B cell (primary cell): ENCODE results near the gene PRR18. TPM values are rescaled to one million over a fixed set of nuclear protein-coding genes. Genes with fewer than 3 reads are reported as not detected.

Experiments used
- ATAC-seq: fragments of 200-7000 bp; cut with Tn5 transposase; one replicate; pipeline ENCODE4 v1.10.0; 2021; ENCODE audit warnings: low read depth, mild to moderate bottlenecking, moderate number of reproducible peaks, moderate library complexity
- CTCF ChIA-PET: fragments of 350-600 bp; sonication (Branson Sonifier 250); formaldehyde crosslinking; loops from one replicate; lab custom pipeline; 2021; ENCODE audit warnings: antibody characterized with exemption, inconsistent platforms; lab: Charles Lee
- POLR2A ChIA-PET: fragments of 350-600 bp; sonication (Branson Sonifier 250); formaldehyde crosslinking; loops from one replicate; lab custom pipeline; 2021; ENCODE audit warnings: antibody characterized with exemption; lab: Charles Lee
- DNase-seq: peaks from one replicate; pipeline ENCODE4 v3.0.0; 2013
- H2AFZ ChIP-seq: 2 replicates; pipeline ENCODE4 v1.6.1; 2012; ENCODE audit warnings: mild to moderate bottlenecking, low read depth, low read length; ENCODE audit not compliant: insufficient read depth, poor library complexity, severe bottlenecking
- H3K27ac ChIP-seq, 2 donors: 1 replicate in 1 of 2; 2 replicates in 1 of 2; pipeline ENCODE4 v1.5.1; 2012 to 2013; ENCODE audit warnings: low read length in 2 of 2, mild to moderate bottlenecking in 2 of 2, moderate library complexity in 1 of 2
- H3K27me3 ChIP-seq, 4 experiments: fragments of 200-600 bp in 1 of 4; sonication (generic) in 1 of 4; replicated peaks in 1 of 4; 1 replicate in 2 of 4; 2 replicates in 2 of 4; pipeline versions ENCODE4 v1.6.1 to v1.7.0; 2013 to 2016; ENCODE audit warnings: low read length in 3 of 4, mild to moderate bottlenecking in 2 of 4, mixed read lengths in 1 of 4, moderate library complexity in 1 of 4; ENCODE audit not compliant: insufficient read depth in 4 of 4, control insufficient read depth in 3 of 4; ENCODE audit errors: control extremely low read depth in 1 of 4
- H3K36me3 ChIP-seq, 2 experiments: replicated peaks in 1 of 2; 1 replicate in 1 of 2; 2 replicates in 1 of 2; pipeline versions ENCODE4 v1.6.1 to v1.7.1; 2013; ENCODE audit warnings: low read length in 1 of 2; ENCODE audit not compliant: insufficient read depth in 2 of 2, control insufficient read depth in 1 of 2; ENCODE audit errors: control extremely low read depth in 1 of 2, extremely low read depth in 1 of 2
- H3K4me1 ChIP-seq, 2 donors: fragments of 200-600 bp in 1 of 2; sonication (generic) in 1 of 2; 1 replicate in 1 of 2; 2 replicates in 1 of 2; pipeline versions ENCODE4 v1.5.1 to v1.6.1; 2013 to 2017; ENCODE audit warnings: low read length in 2 of 2; ENCODE audit not compliant: control insufficient read depth in 2 of 2, insufficient read depth in 2 of 2
- H3K4me2 ChIP-seq: replicated peaks from 2 replicates; pipeline ENCODE3; 2012; ENCODE audit warnings: mild to moderate bottlenecking, low read depth, low read length; ENCODE audit not compliant: poor library complexity, severe bottlenecking
- H3K4me3 ChIP-seq, 5 experiments: fragments of 200-600 bp in 1 of 5; sonication (generic) in 1 of 5; 1 replicate in 3 of 5; 2 replicates in 2 of 5; pipeline versions ENCODE4 v1.5.1 to v1.7.0; 2011 to 2016; ENCODE audit warnings: low read length in 4 of 5, mild to moderate bottlenecking in 4 of 5, low read depth in 2 of 5, control low read depth in 1 of 5, moderate library complexity in 1 of 5; ENCODE audit not compliant: insufficient read depth in 1 of 5; ENCODE audit errors: control extremely low read depth in 1 of 5, extremely low read depth in 1 of 5
- H3K79me2 ChIP-seq: fragments of 200-600 bp; sonication (generic); one replicate; pipeline ENCODE4 v1.6.0; 2016; ENCODE audit warnings: low read length; ENCODE audit not compliant: control insufficient read depth, insufficient read depth
- H3K9ac ChIP-seq: fragments of 200-600 bp; sonication (generic); 2 replicates; pipeline ENCODE4 v1.6.1; 2017; ENCODE audit warnings: mild to moderate bottlenecking, low read length, moderate library complexity
- H3K9me3 ChIP-seq, 3 donors: one replicate each; pipeline versions ENCODE4 v1.6.1 to v1.7.1; 2013; ENCODE audit warnings: low read length in 2 of 3; ENCODE audit not compliant: control insufficient read depth in 2 of 3, insufficient read depth in 1 of 3; ENCODE audit errors: control extremely low read depth in 1 of 3
- H4K20me1 ChIP-seq: 2 replicates; pipeline ENCODE4 v1.6.0; 2012; ENCODE audit warnings: mild to moderate bottlenecking, low read length; ENCODE audit not compliant: insufficient read depth, control insufficient read depth, poor library complexity, severe bottlenecking
- H3K27ac Mint-ChIP-seq: one replicate; pipeline ENCODE4 v1.8.0; 2021; ENCODE audit warnings: mixed read lengths
- H3K27me3 Mint-ChIP-seq: one replicate; pipeline ENCODE4 v1.8.0; 2021; ENCODE audit warnings: mixed read lengths
- H3K4me1 Mint-ChIP-seq: one replicate; pipeline ENCODE4 v1.8.0; 2021; ENCODE audit warnings: mixed read lengths
- H3K4me3 Mint-ChIP-seq: one replicate; pipeline ENCODE4 v1.8.0; 2021; ENCODE audit warnings: mixed read lengths
- H3K9me3 Mint-ChIP-seq: one replicate; pipeline ENCODE4 v1.8.0; 2022; ENCODE audit warnings: mixed read lengths; ENCODE audit not compliant: insufficient read depth
- EZH2 ChIP-seq: IDR thresholded peaks from 2 replicates; pipeline ENCODE4 v1.6.1; 2012; ENCODE audit warnings: borderline replicate concordance, low read depth, mild to moderate bottlenecking, moderate library complexity, low read length; ENCODE audit not compliant: insufficient read depth, poor library complexity, severe bottlenecking
- WGBS: methylation state at CpG from one replicate; pipeline ENCODE4 v1.1.5; 2013; ENCODE audit warnings: missing lambda C conversion rate; ENCODE audit not compliant: insufficient coverage; 5-methylcytosine and 5-hydroxymethylcytosine counted together
- intact Hi-C: fragments of 100-400 bp; cut with micrococcal nuclease; formaldehyde crosslinking; loops from one replicate; pipeline ENCODE4 v1.10.0; 2022
- polyA plus RNA-seq: library from polyadenylated mRNA; depleted of rRNA; stranded (reverse); fragments of >200 nt; gene quantifications from 2 replicates; pipeline ENCODE4 v1.2.3, GENCODE V29; 2012
- total RNA-seq, 2 donors: library from RNA; stranded (reverse); fragments of 120-200 nt in 1 of 2; gene quantifications; 1 replicate in 1 of 2; 2 replicates in 1 of 2; pipeline versions ENCODE4 v1.2.3 to v1.2.4, GENCODE V29; 2013 to 2022
- TF ChIP-seq, protein P1 (sequence below): fragments of 200-600 bp; IDR thresholded peaks from one replicate; pipeline ENCODE4 v1.8.0; 2022; ENCODE audit warnings: antibody characterized with exemption, mild to moderate bottlenecking

PRR18 gene
- total and polyA plus RNA-seq, 2 donors (not counting 1 experiment from before 2014, with no cell fraction given): not detected

DNA sequence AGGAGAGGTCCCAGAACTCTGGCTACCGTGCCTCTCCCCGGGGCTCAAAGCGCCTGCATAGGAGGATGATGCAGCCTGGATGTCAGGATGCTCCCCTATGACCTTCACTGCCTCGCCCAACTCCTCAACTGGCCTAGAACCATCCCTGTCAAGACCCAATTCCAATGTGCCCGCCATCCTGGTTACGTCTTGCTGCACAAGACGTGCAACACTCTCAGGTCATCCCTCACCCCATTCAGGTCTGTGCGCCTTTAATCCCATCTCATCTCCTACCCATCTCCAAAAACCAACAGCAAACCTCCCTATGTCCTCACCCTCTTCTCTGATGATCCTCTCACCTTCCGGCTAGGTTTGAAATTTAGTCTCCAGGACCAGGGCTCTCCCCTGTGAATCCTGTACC, 30.7 kb upstream of the PRR18 start:
- no peaks in the 10 kb centered on the region for H3K9me3 Mint-ChIP-seq
- TF ChIP-seq EZH2: no peak
- TF ChIP-seq, protein P1, sequence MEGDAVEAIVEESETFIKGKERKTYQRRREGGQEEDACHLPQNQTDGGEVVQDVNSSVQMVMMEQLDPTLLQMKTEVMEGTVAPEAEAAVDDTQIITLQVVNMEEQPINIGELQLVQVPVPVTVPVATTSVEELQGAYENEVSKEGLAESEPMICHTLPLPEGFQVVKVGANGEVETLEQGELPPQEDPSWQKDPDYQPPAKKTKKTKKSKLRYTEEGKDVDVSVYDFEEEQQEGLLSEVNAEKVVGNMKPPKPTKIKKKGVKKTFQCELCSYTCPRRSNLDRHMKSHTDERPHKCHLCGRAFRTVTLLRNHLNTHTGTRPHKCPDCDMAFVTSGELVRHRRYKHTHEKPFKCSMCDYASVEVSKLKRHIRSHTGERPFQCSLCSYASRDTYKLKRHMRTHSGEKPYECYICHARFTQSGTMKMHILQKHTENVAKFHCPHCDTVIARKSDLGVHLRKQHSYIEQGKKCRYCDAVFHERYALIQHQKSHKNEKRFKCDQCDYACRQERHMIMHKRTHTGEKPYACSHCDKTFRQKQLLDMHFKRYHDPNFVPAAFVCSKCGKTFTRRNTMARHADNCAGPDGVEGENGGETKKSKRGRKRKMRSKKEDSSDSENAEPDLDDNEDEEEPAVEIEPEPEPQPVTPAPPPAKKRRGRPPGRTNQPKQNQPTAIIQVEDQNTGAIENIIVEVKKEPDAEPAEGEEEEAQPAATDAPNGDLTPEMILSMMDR: no peak
- H3K4me2 ChIP-seq: no peak overlapping the region
- no peaks in the 10 kb centered on the region for H3K27me3 ChIP-seq
- WGBS: 95% methylated on average over 9 of the region's 9 CpGs
- no peak overlapping the region for H2AFZ ChIP-seq
- H3K27me3 Mint-ChIP-seq: no peaks in the 10 kb centered on the region
- POLR2A ChIA-PET: no interaction called here
- peaks cover 18 to 51% of the 10 kb centered on the region in 2 experiments for H3K36me3 ChIP-seq
- peaks cover 47 to 72% of the 10 kb centered on the region in 2 donors for H3K4me1 ChIP-seq
- H3K4me3 ChIP-seq: no peak overlapping the region
- H4K20me1 ChIP-seq: peaks cover 66% of the 10 kb centered on the region
- intact Hi-C loops: no loop called here
- H3K9me3 ChIP-seq: no peaks in the 10 kb centered on the region
- CTCF ChIA-PET: no interaction called here
- peak overlapping the region in 1 of 2 donors; percentile 61 for H3K27ac ChIP-seq
- H3K27ac Mint-ChIP-seq: no peak overlapping the region
- H3K9ac ChIP-seq: no peak overlapping the region
- H3K4me1 Mint-ChIP-seq: peaks cover 43% of the 10 kb centered on the region
- DNase-seq (no peak), ATAC-seq (no peak)
- no peak overlapping the region for H3K4me3 Mint-ChIP-seq
- H3K79me2 ChIP-seq: peaks cover 88% of the 10 kb centered on the region

DNA sequence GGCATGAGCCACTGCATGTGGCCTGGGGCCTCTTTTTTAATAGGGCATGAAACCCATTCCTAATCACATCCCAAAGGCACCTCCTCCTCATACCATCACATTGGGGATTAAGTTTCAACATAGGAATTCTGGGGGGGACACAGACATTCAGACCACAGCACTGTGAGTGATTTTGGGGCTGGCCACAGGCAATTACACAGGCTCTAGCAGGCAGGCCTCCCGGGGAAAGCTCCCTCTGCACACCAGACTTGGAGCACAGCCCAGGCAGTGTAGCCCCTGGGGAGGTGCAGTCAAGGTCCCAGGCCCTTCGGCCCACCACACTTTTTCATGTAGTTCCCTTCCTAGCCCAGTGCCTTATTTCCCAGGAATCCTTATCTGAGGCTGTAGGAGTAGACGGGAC, 28.7 kb upstream of the PRR18 start:
- no peak for TF ChIP-seq EZH2
- TF ChIP-seq, protein P1: no peak
- peak overlapping the region in 1 of 2 donors; percentile 77 for H3K27ac ChIP-seq
- H4K20me1 ChIP-seq: peaks cover 85% of the 10 kb centered on the region
- CTCF ChIA-PET: interaction anchor here (1.2 to 2.2 kb wide), 5 partner anchors 10 to 64 kb away, joined by 3 to 11 read pairs (median 4); no protein-coding TSS in a partner anchor
- H3K9ac ChIP-seq: no peak overlapping the region
- H3K4me3 ChIP-seq: no peak overlapping the region
- Mint-ChIP-seq H3K27me3 (no peaks in the 10 kb centered on the region), H3K4me3 (no peak overlapping the region), H3K9me3 (no peaks in the 10 kb centered on the region), H3K4me1 (peaks cover 55% of the 10 kb centered on the region), H3K27ac (peak overlapping the region; percentile 12)
- no peak for DNase-seq
- POLR2A ChIA-PET: no interaction called here
- intact Hi-C loops: no loop called here
- no peak for ATAC-seq
- H3K27me3 ChIP-seq: no peaks in the 10 kb centered on the region
- no peak overlapping the region for H3K4me2 ChIP-seq
- H3K36me3 ChIP-seq: peaks cover 20 to 59% of the 10 kb centered on the region in 2 experiments
- peaks cover 98% of the 10 kb centered on the region for H3K79me2 ChIP-seq
- H2AFZ ChIP-seq: no peak overlapping the region
- peaks cover 51 to 77% of the 10 kb centered on the region in 2 donors for H3K4me1 ChIP-seq
- no peaks in the 10 kb centered on the region for H3K9me3 ChIP-seq
- WGBS: 89% methylated on average over 3 of the region's 3 CpGs
